HG03460 (cell line): ENCODE measurements around the gene EMID1.

Experiments used
- ATAC-seq: cut with Tn5 transposase; IDR thresholded peaks from one replicate; pipeline ENCODE4 v1.9.1; 2021; ENCODE audit not compliant: unreplicated experiment

The EMID1 gene

DNA sequence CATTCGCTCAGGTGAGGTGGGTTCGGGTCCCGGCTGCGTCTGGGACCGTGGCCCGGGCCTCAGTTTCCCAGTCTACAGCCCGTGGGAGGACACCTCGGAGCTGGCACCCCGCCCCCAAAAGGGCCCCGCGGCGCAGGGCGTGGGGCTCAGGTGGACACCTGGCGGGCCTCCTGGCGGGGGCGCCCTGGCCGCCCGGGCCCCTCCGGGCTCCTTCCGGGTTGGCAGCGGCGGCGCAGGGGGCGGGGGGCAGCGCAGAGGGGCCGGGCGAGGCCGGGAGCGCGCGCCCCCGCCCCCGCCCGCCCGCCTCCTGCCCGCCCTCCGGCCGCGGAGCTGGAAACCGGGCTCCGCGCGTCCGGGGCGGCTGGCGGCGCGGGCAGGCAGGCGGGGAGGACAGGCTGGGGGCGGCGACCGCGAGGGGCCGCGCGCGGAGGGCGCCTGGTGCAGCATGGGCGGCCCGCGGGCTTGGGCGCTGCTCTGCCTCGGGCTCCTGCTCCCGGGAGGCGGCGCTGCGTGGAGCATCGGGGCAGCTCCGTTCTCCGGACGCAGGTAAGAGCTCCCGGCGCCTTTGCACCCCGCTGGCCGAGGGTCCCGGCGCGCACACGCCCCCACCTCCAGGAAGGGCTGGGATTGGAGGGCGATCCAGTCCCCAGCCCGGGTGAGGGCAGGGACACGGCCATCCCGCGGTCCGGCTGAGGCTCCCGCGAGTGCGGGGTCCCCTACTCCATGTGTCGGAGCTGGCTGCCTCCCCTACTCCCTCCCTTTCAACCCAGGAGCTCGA lies at the start of gene EMID1:
EMID1 (plus strand) TSS at position 303 of the 778 bp plus-strand sequence; CDS start at position 446, 143 bp downstream.
- ATAC-seq = no peak

DNA sequence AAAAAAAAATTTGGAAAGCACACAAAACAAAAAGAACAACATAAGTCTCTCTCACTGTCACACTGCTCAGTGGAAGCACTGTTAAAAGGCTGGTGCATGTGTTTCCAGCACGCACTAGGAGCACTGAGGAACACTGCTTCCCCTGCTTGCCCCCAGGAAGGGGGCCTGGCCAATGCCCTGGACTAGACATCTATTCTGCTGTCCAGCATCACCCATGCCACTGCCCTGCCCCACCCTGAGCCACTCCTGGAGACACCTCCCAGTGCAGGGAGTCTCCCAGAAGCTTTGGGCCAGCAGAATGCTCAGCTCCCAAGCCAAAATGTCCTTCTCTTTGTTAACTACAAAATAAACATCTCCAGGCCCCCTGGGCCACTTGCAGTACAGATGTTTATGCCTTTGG lies 49.7 kb upstream of the EMID1 start:
- ATAC-seq = no peak

DNA sequence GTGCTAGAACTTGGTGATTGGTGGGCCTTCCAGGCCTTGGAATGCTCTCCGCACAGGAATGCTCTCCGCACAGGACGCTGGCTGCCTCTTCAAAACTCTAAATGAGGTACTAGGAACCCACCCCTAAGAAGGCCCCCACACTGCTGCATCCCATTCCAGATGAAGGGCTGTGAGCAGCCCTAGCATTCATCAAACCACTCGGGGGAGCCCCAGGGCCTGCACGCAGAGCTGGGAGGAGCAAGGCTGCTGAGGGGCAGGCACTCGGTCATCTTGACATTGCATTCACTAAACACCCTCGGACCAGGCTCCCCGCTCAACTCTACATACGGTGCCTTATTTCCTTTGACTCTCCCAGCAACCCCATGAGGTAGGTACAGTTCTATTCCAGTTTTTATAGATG lies 49.2 kb upstream of the EMID1 start:
- no peak for ATAC-seq

DNA sequence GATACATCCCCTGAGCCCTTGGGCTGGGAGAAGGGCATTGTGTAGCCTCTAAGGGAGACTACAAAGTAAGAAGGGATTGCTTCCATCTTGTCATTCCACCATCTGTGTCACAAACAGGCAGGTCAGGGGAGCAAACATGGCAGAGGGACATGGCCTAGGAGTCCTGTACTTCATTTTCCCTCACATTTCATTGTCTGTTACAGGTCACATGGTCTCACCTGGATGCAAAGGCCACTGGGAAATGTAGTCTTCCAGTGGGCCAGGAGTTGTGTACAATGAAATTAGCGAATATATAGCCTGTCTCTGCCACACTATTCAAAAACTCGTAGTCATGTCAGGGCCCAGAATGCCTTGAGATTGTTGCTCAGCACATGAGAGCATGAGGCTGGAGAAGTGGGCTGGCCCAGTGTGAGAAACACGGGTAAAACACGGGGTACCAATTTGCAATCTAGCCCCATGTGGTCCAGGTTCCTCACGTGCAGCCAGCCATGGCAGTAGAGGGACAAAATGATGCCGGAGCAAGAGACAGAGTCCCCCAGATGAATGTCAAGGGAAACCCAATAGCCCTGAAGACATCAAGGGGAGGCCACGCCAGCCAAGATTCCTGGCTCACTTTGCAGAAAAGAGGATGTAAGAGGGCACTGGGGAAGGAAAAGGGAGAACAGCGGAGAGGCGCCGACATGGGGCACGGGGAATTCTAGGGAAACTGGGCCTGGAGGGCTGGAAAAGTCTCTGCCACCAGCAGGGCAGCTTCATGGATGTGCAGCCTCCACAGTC lies 47.7 kb upstream of the EMID1 start:
- no peak for ATAC-seq

DNA sequence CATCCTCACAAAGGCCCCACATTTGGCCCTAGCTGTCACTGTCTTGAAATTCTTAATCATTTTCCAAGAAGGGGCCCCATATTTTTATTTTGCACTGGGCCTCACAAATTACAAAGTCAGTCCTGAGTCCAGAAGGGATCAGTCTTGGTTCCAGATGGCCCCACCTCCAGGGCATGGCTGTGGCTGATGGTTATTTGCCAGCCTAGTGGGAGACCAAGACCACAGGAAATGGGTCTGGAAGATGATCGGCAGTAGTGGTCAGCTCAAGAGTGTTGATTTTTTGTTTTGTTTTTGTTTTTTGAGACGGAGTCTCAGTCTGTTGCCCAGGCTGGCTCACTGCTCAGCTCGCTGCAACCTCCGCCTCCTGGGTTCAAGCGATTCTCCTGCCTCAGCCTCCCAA lies 47.1 kb upstream of the EMID1 start:
- no peak for ATAC-seq

DNA sequence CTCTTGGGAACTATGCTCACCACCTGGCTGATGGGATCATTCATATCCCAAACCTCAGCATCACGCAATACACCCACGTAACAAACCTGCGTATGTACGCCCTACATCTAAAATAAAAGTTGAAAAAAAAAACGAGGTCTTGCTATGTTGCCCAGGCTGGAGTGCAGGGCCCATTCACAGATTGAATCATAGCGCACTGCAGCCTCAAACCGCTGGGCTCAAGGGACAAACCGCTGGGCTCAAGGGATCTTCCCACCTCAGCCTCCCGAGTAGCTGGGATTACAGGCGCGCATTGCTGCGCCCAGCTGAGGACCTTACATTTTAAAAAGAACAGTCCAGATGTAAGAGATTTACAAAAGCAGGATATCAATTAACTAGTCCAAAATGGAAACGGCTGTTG lies 41.9 kb upstream of the EMID1 start:
- no peak for ATAC-seq

DNA sequence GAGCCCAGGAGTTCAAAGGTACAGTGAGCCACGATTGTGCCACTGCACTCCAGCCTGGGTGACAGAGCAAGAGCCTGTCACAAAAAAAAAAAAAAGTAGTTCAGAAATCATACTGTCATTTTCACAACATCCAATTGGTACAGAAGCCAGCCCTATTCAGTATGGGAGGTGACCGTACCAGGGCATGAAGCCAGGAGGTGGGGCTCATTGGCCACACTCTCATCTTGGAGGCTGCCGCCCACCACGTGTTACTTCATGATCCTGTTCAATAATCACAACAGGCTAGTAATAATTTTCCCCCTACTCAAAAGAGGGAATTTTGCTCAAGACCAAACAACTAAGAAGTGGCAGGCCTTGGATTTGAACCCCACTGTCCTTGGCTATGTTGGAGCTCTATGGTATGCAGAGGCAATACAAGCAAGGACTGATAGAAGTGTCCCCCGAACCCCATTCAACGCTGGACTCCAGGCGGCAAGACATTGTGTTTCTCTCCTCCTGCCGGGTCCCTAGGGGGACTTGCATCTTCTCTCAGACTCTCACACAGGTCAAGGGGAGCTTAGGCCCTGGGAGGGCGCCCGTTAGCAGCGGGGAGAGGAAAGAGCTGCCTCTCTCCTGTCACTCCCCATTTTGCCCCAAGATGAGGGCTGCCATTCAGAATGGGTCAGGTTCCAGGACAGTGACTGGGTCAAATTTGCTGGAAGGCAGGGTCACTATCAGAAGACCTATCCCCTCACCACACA lies 40.2 kb upstream of the EMID1 start:
- ATAC-seq = no peak

DNA sequence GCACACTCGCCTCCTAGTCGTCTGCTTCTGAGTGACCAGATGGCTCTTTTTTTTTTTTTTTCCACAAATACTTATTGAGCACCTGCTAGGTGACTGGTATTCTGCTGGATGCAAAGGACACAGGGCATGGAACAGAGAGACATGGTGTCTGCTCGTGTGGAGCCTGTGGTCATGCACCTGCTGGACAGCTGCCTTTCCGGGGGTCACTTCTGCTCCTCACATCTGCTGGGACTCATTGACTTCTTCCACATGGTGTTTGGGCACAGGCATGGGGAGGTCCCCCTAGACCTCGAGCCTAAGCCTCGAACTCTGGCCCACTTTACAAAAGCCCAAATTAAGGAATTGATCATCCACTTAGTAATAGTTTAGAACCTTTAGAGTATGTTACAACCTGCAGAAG lies 39.5 kb upstream of the EMID1 start:
- ATAC-seq = no peak

DNA sequence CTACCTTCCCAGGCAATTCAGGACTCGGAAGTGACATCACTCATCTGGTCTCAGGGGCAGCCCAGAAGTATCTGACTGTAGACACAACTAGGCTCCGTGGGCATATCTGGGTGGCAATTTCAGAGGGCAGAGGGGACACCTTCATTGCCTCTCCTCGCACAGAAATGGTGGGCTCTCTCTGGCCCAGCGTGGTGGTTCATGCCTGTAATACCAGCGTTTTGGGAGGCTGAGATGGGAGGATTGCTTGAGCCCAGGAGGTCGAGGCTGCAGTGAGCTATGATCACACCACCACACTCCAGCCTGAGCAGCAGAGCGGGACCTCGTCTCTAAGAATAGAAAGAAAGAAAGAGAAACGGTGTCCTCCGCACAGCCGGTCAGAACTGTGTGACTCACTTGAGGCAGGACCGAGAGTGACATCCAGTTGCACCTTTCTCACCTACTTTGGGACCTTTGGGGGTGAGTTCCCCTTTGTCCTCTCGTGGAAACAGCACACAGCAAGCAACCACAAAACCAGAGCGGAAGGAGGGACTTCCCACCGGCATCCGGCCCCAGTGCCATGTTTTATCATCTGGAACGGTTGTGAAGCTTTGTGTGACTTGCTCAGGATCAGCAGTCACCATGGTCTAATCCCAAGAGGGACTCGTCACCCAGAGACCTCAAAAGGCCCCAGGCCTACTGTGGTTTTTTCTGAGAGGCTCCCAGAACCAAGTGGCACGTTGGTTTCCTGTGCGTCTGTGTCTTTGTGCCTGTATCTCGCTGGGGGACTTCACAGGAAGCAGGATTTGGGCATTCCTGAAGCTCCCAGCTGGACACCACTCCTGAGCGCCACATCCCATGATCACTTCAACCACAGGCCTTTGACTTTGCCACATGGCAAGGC lies 38.4 kb upstream of the EMID1 start:
- peak; percentile 89 for ATAC-seq

DNA sequence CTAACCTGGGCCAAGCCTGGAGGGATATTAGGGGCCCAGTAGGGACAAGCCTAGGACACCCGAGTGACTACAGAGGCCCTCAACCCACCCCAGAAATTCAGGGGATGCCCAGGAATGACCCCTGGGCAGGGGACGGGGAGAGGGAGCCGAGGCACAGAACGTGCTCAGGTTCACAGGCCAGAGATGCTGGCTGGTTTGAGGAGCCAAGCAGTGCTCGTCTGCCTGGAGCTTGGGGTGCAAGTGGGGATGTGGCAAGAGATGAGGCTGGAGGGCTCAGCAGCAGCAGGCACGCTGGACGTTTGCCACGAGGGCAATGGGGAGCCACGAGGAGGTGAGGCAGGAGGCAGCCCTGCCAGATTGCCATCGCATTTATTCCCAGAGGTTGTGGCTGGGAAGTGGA lies 34.0 kb upstream of the EMID1 start:
- ATAC-seq = no peak

DNA sequence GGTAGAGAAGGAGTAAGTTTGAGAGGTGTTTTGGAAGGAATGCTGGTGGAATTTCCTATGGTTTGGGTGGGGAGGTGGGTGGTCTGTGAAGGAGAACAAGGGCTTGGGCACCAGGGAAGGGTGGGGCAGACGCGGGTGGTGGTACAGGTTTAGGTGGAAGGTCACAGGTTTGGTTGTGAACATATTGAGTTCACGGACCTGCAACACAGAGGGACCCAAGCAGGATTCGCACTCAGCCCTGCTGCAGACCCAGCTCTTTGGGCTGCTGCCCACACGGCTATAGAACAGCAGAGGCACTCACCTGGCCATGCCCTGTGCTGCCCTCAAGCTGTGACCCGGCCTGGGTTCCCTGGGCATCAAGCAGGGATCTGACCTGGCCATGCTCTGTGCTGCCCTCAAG lies 33.5 kb upstream of the EMID1 start:
- no peak for ATAC-seq

DNA sequence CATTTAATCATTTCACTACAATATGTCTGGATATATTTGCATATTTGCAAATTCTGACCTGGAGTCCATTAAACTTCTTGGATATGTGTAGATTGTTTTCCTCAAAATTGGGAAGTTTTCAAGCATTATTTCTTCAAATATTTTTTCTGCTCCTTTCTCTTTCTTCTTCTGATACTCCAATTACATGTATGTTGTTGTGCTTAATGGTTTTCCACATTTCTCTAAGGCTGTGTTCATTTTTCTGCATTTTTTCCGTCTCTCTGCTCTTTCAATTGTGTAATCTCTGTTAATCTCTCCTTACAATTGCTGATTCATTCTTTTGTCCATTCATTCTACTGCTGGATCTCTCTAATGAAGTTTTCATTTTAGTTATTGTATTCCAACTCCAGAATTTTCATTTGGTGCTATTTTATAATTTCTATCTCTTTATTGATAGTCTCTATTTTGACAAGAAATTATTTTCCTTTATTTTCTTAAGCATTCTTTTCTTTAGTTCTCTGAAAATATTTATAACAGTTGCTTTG lies 30.3 kb upstream of the EMID1 start:
- no peak for ATAC-seq

DNA sequence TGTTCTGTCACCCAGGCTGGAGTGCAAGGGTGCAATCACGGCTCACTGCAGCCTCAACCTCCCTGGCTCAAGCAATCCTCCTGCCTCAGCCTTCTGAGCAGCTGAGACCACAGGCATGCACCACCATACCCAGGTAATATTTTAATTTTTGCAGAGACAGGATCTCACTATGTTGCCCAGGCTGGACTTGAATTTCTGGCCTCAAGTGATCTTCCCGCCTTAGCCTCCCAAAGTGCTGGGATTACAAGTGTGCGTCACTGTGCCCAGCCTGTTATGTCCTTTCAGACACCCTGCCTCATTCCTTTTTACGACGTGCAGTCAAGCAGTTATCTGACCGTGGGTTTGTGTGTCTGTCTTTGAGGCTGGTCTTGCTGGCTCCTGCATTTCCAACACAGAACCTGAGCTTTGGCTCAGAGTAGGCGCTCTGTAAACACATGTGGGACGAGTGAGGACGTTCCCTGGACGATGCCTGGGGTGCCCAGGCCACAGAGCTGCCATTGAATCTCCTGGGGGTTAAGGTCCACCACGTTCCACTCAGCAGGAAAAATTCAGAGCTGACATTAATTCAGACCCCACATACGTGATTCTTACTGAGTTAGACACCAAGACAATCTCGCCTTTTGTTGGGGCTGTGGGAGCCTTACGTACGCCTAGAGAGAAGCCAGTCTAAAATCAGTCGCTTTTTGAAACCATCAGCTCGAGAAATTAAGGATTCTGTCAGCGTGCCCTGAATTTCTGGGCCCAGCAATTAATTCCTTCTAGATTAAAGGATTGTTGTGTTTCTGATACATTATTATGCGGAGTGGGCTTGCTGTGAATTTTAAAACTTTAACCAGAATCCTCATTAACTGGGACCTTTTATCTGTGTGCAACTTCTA lies 21.5 kb upstream of the EMID1 start:
- no peak for ATAC-seq

DNA sequence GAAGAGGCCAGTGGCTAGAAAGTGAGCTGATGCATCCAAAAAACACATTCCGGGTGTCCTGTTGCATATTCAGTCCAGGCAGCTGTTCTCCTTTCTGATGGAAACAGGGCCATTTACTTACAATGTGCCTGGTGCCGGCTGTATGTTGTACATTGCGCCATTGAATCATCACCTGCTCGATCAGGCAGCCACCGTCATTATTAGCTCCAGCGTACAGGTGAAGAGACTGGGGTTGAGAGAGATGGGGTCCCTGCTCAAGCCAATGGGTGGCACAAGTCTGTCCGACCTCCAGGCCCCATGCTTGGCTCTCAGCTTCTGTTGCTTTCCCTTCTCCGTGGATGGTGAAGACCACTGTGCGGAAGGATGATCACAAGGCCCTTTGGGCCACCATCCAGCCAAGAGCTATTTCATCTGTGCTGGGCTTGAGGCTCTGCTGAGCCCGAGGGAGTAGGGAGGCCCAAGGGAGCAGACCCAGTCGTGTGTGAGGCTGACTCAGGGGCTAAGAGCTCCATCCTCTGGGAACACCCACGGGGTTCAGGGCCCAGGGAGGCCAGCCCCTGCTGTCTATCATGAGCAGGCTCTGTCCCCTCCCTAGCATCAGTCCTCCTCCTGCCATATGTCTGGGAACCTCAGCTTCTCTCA lies 20.7 kb upstream of the EMID1 start:
- ATAC-seq = no peak

DNA sequence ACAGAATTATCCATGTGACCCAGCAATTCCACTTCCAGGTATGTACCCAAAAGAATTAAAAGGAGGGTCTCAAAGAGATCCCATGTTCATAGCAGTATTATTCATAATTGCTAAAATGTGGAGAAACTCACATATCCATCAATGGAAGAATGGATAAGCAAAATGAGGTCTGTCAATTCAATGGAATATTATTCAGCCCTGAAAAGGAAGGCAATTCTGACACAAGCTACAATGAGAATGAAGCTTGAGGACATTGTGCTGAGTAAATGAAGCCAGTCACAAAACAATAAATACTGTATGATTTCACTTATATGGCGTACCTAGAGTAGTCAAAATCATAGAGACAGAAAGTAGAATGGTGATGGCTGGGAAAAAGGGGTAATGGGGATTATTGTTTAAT lies 19.4 kb upstream of the EMID1 start:
- ATAC-seq = no peak

DNA sequence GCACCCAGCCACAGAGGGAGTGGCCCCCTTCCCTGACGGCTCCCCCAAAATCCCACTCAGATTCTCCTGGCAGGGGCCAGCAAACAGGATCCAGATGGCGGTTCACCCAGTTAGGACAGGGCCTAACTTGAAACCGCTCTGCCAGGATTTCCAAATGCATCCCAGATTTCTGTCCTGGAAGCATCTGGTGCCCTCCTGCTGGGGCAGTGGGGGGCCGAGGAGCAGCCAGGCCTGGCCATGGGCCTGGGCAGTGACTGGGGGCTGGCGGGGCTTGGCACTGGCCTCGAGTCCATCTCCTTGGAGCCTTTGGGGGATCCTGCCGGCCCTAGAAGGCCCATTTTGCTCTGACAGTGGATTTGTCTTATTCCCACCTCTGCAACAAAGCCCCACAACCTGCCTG lies 17.9 kb upstream of the EMID1 start:
- no peak for ATAC-seq

DNA sequence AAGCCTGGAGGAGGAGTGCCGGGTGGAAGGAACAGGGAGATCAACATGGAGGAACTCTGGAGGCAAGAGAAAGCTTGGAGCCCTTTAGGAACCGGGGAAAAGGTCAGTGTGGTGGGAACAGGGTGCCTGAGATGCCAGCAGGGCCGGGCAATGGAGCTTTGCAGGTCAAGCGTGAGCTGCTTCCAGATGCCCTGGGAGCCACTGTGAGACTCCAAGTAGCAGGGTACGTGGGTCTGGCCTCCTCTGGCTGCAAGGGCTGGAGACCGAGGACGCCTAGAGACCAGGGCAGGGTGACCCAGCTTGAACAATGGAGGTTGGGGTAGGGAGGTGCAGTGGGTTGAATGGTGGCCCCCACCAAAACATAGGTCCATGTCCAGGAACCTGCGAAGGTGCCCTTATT lies 15.6 kb upstream of the EMID1 start:
- ATAC-seq = no peak

DNA sequence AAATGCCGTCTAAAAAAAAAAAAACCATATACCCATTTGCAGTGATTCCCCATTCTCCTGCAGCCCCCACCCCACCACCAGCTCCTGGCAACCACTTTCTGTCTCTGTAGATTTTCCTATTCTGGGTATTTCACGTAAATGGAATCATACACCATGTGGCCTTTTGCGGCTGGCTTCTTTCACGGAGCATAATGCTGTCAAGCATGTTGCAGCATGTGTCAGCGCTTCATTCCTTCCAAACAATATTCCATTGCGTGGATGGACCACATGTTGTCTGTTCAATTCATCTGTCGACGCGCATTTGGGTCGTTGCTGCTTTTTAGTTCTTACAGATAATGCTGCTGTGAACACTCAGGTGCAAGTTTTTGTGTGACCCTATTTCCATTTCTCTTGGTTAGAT lies 14.8 kb upstream of the EMID1 start:
- ATAC-seq = no peak

DNA sequence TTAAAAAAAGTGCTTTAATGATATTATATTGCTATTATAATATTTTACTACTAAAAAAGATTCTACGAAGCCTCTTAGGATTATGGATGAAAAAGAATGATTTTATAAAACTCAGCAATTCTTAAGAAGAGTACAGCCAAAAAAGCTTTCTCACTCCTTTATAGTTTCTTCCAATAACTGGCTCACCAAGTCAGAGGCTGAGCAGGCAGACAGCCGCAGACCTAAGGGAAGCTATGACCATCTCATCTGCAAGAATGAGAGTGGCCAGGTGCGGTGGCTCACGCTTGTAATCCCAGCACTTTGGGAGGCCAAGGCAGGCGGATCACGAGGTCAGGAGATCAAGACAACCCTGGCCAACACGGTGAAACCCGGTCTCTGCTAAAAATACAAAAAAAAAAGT lies 12.7 kb upstream of the EMID1 start:
- ATAC-seq = no peak
